Amniotic stem cell (primary cell): ENCODE results near the gene WNT11.
A peak's percentile ranks its signal among the peaks of the same experiment; 100 is the strongest.

Experiments
- DNase-seq: peaks from one replicate; lab custom pipeline; 2025; lab: John Stamatoyannopoulos, UW

The WNT11 gene

GRCh38 chr11:76237914-76238313 is 31.6 kb upstream of the WNT11 start:
- no peak for DNase-seq

GRCh38 chr11:76237000-76237649 is 30.8 kb upstream of the WNT11 start:
- no peak for DNase-seq

GRCh38 chr11:76236092-76236999 is 30.0 kb upstream of the WNT11 start:
- DNase-seq, result no peak

- peak; percentile 84 for DNase-seq
Measured at GRCh38 chr11:76235233-76236091, 29.2 kb upstream of the WNT11 start.

GRCh38 chr11:76234416-76235232 is 28.3 kb upstream of the WNT11 start:
- DNase-seq, result peak; percentile 52

- DNase-seq, result no peak
Measured at GRCh38 chr11:76234021-76234415, 27.7 kb upstream of the WNT11 start.

GRCh38 chr11:76233196-76233921 is 27.1 kb upstream of the WNT11 start:
- no peak for DNase-seq

GRCh38 chr11:76232026-76232665 is 25.8 kb upstream of the WNT11 start:
- no peak for DNase-seq

GRCh38 chr11:76231121-76231738 is 24.9 kb upstream of the WNT11 start:
- DNase-seq, result no peak

GRCh38 chr11:76230392-76230791 is 24.1 kb upstream of the WNT11 start:
- no peak for DNase-seq

- no peak for DNase-seq
Measured at GRCh38 chr11:76229690-76230240, 23.5 kb upstream of the WNT11 start.

- DNase-seq, result no peak
Measured at GRCh38 chr11:76228875-76229149, 22.5 kb upstream of the WNT11 start.

GRCh38 chr11:76228071-76228874 is 22.0 kb upstream of the WNT11 start:
- no peak for DNase-seq

- DNase-seq, result no peak
Measured at GRCh38 chr11:76226626-76227025, 20.3 kb upstream of the WNT11 start.

- no peak for DNase-seq
Measured at GRCh38 chr11:76225122-76225611, 18.9 kb upstream of the WNT11 start.

GRCh38 chr11:76224461-76225121 is 18.3 kb upstream of the WNT11 start:
- no peak for DNase-seq

- no peak for DNase-seq
Measured at GRCh38 chr11:76221365-76221764, 15.1 kb upstream of the WNT11 start.

GRCh38 chr11:76219243-76219642 is 12.9 kb upstream of the WNT11 start:
- DNase-seq, result no peak
